HTERT RPE-1 (cell line): ENCODE measurements around the gene SLCO1B3.
"Not testable (repeated sequence)": the region's sequence is repeated elsewhere in the genome, so short reads cannot be mapped to it uniquely, and the experiment has no call there.

Source experiments
- in situ Hi-C: fragments of 300-500 bp; cut with MboI; formaldehyde crosslinking; loops from 4 replicates; pipeline ENCODE4 v1.14.3; 2020; ENCODE audit warnings: low sequenced_read_pairs

Gene SLCO1B3

DNA sequence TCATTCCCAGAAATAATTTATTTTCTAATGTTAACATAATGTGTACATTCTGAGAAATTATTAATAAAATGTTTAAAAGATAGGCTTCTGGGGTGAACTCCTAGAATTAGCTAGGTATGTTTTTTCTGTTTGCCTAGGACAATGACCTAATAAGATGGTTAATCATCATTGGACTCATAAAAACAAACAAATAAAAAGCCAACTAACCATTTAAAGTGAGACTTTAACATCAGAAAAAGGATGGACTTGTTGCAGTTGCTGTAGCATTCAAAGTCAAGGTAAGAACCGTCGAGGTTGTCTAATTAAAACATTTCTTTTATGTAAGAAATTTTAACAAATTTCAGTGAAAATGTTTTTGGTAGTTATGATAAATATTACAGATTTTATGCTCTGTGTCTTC is at the start of gene SLCO1B3:
SLCO1B3 (plus strand) TSS at position 219 of the 400 bp plus-strand sequence. CDS start 5,034 bp downstream, outside the sequence.
- in situ Hi-C loops = no loop called here

DNA sequence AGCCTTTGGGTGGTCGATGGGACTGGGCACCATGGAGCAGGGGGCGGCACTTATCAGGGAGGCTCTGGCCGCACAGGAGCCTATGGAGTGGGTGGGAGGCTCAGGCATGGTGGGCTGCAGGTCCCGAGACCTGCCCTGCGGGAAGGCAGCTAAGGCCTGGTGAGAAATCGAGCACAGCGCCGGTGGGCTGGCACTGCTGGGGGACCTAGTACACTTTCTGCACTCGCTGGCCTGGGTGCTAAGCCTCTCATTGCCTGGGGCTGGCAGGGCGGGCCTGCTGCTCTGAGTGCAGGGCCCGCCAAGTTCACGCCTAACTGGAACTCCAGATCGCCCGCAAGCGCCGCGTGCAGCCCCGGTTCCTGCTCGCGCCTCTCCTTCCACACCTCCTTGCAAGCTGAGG is 33.1 kb upstream of the SLCO1B3 start:
- in situ Hi-C loops = no loop called here

- in situ Hi-C loops = no loop called here
These were observed 31.5 kb upstream of the SLCO1B3 start for GRCh38 chr12:20778969-20779368.

- in situ Hi-C loops = not testable (repeated sequence)
These were observed 30.5 kb upstream of the SLCO1B3 start for GRCh38 chr12:20779971-20780370.

DNA sequence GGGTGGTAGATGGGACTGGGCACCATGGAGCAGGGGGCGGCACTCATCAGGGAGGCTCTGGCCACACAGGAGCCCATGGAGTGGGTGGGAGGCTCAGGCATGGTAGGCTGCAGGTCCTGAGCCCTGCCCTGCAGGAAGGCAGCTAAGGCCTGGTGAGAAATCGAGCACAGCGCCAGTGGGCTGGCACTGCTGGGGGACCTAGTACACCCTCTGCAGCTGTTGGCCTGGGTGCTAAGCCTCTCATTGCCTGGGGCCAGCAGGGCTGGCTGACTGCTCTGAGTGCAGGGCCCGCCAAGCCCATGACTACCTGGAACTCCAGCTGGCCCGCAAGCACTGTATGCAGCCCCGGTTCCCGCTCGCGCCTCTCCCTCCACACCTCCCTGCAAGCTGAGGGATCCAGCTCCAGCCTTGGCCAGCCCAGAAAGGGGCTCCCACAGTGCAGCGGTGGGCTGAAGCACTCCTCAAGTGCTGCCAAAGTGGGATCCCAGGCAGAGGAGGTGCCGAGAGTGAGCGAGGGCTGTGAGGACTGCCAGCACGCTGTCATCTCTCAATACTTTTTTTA is 26.6 kb upstream of the SLCO1B3 start:
- in situ Hi-C loops = not testable (repeated sequence)

GRCh38 chr12:20792971-20793370 is 17.5 kb upstream of the SLCO1B3 start:
- in situ Hi-C loops = no loop called here

GRCh38 chr12:20798554-20798953 is 12.0 kb upstream of the SLCO1B3 start:
- in situ Hi-C loops = no loop called here

DNA sequence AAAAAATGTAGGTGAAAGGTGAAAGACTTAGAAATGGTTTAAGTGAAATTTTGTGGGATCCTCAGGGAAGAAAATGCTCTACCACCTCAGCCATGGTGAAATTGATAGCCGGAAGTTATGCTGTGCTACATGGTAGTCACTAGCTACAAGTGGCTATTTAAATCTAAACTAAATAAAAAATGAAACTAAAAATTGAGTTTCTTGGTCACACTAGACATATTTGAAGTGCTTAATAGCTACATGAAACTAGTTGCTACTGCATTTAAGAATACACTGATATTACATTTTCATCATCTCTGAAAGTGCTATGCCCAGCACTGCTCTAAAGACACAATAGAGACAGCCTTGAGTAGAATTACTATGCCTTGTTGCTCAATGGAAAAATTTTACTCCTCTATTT is 10.3 kb upstream of the SLCO1B3 start:
- in situ Hi-C loops = no loop called here

- in situ Hi-C loops = no loop called here
These were observed 9.5 kb upstream of the SLCO1B3 start for GRCh38 chr12:20801035-20801434.

GRCh38 chr12:20805921-20806320 is 4.6 kb upstream of the SLCO1B3 start:
- in situ Hi-C loops = no loop called here

DNA sequence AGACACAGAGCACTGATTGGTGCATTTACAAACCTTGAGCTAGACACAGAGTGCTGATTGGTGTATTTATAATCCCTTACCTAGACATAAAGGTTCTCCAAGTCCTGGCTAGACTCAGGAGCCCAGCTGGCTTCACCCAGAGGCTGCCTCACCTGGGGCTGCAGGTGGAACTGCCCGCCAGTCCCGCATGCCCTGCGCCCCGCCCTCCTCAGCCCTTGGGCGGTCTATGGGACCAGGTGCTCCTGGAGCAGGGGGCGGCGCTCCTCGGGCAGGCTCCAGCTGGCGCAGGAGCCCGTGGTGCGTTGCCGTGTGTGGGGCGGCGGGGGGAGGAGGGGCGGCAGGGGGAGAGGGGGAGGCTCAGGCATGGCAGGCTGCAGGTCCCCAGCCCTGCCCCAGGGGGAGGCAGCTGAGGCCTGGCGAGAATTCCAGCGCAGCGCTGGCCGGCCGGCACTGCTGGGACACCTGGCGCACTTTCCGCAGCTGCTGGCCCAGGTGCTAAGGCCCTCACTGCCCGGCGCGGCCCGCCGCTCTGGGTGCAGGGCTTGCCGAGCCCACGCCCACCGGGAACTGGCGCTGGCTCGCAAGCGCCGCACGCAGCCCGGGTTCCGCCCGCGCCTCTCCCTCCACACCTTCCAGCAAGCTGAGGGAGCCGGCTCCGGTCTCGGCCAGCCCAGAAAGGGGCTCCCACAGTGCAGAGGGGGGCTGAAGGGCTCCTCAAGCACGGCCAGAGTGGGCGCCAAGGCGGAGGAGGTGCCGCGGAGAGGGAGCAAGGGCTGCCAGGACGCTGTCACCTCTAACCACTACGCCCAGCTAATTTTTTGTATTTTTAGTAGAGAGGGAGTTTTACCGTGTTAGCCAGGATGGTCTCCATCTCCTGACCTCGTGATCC is 3.1 kb upstream of the SLCO1B3 start:
- in situ Hi-C loops = no loop called here

DNA sequence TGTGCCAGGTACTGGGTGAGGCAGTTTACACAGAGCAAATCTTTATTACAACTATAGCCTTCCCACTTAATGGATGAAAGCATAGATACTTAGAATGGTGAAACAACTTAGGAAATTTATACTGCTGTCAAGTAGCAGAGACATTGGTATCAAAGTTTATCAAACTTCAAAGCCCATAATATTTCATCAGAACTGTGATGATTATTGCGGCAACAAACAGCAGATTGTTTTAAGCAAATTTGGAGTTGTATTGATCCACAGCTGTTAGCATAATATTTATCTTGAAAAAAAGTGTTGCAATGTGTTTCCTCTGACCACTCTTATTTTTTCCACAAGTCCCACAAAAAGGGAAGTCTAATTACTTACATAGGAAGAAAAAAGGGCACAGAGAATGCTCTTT is 2.0 kb upstream of the SLCO1B3 start:
- in situ Hi-C loops = no loop called here

DNA sequence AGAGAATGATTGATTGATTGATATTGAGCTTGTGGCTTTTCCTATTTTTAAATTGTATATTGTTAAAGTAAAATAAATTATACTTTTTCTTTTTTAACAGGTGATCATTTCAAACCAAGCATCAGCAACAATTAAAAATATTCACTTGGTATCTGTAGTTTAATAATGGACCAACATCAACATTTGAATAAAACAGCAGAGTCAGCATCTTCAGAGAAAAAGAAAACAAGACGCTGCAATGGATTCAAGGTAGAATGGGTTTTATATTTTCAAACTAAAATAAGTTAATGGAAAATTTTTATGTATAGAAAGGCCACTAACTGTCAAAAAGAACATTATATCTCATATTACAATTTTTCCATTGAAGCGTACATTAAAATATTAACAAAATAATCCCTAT is 5.1 kb downstream of the SLCO1B3 start:
- in situ Hi-C loops = no loop called here

- in situ Hi-C loops = no loop called here
These were observed 11.9 kb downstream of the SLCO1B3 start for GRCh38 chr12:20822415-20822814.

DNA sequence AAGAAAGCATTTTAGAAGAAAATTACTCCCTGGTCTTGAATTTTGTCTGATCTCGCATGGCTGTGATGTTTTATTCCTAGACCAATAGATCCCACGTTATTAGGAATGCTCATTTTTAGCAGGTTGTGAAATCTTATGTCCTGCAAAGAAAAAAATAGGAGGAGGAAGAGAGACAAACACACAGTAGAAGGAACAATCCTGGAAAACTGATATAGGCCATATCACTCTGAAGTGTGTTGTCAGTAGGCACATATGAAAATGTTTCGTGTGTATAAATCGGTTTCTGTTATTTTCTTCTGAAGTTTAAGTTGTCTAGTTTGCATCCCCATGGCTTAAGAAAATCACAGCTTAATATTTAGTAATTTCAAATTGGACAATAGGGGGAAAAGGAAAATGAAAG is 12.4 kb downstream of the SLCO1B3 start:
- in situ Hi-C loops = no loop called here

- in situ Hi-C loops = no loop called here
These were observed 19.4 kb downstream of the SLCO1B3 start for GRCh38 chr12:20829919-20830318.

DNA sequence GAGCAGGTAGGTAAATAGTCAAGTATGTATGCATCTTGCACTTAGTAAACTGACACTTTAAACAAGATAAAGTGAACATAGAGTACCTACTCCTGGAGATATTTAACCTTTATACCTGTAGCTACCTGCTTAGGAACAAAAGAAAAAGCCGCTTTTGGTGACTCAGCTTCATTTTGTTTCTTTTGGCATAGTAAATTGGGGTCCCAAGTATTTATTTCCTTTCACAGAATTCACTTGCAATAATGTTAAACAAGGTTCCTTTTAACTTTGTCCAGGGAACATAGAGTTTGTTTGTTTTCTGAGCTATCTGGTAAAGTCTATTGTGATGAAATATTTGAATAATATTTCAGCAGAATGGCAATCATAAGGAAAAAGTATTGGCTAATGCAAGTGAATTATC is 20.0 kb downstream of the SLCO1B3 start:
- in situ Hi-C loops = no loop called here

DNA sequence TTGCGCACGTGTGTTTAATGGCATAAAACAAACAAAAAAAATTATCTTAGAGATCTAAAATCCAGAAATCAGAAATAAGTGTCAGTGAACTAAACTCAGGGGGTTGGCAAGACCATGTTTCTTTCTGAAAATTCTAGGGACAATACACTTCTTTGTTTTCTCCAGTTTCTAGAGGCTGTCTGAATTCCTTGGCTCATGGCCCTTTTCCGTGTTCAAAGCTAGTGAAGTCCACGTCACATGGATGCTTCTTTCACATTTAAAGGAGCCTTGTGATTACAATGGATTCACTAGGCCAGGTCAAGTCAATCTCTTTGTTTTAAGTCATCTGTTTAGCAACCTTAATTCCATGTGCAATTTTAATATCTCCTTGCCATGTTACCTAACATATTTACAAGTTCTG is 22.4 kb downstream of the SLCO1B3 start:
- in situ Hi-C loops = no loop called here

DNA sequence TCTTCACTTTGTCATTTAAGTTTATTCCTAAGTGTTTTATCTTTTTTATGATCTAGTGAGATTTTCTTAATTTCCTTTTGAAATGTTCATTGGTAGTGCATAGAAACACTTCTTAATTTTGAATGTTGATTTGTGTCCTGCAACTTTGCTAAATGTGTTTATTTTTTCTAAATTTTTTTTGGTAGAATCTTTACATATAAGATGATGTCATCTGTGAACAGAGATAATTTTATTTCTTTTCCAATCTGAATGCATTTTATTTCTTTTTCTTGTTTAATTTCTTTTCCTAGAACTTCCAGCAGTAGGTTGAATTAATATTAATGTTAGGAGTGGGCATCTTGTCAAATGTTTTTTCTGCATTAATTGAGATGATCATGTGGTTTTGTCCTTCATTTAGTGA is 42.1 kb downstream of the SLCO1B3 start:
- in situ Hi-C loops = no loop called here

GRCh38 chr12:20863056-20863455 is 52.6 kb downstream of the SLCO1B3 start:
- in situ Hi-C loops = no loop called here

DNA sequence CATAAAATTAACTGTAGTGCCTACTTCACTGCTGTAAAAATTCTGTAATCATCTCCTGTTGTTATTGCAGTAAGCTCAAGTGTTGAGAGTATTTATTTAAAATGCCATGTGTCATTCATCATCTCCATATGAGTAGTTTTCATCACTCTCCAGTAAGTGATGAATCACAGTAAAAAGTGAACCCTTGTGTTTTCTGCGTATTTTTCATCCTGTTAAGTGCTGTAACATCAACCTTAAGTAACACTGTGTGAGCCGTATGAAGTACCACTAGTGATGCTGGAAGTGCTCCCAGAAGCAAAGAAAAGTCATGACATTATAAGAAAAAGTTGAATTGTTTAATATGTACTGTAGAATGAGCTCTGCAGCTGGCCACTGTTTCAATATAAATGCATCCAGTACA is 55.4 kb downstream of the SLCO1B3 start:
- in situ Hi-C loops = no loop called here

DNA sequence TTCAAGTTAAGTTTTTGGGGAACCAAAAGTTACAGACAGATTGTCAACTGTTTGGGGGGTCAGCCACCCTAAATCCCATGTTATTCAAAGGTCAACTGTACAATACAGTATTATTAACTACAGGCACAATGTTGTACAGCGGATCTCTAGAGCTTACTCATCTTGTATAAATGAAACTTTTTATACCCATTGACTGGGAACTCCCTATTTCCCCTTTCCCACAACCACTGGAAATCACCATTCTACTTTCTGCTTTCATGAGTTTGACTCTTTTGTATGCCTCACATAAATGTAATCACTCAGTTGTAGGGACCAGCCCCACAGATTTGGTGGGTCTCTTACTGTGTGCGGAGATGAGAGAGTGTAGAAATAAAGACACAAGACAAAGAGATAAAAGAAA is 57.8 kb downstream of the SLCO1B3 start:
- in situ Hi-C loops = no loop called here

DNA sequence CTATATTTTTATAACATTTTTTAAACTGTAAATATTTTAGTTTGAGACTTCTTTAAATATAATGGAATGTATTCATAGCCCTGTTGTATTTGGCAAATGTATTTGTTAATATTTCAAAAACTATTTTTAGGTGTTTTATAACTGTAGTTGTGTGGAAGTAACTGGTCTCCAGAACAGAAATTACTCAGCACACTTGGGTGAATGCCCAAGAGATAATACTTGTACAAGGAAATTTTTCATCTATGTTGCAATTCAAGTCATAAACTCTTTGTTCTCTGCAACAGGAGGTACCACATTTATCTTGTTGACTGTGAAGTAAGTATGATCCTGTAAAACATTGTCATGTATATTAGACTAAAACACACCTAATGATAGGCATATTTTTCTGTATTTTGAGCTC is 72.8 kb downstream of the SLCO1B3 start:
- in situ Hi-C loops = no loop called here
